DMS79 (cell line): Measurements from ENCODE around the gene EMSY.
"Not testable (repeated sequence)": the region's sequence is repeated elsewhere in the genome, so short reads cannot be mapped to it uniquely, and the experiment has no call there.

Source experiments
- DNase-seq: peaks from one replicate; lab custom pipeline; 2025; lab: John Stamatoyannopoulos, UW

EMSY gene

GRCh38 chr11:76444384-76445120 lies at the start of gene EMSY:
TSS of gene EMSY (plus strand) at chr11:76445018. CDS start at chr11:76446939, 1,921 bp downstream.
- DNase-seq = peak; percentile 100

GRCh38 chr11:76395296-76395695 lies 49.5 kb upstream of the EMSY start:
- no peak for DNase-seq

GRCh38 chr11:76397383-76397782 lies 47.4 kb upstream of the EMSY start:
- no peak for DNase-seq

GRCh38 chr11:76400967-76401366 lies 43.9 kb upstream of the EMSY start:
- DNase-seq = no peak

- not testable (repeated sequence) for DNase-seq
Observed at GRCh38 chr11:76401484-76401883, 43.3 kb upstream of the EMSY start.

GRCh38 chr11:76406359-76406758 lies 38.5 kb upstream of the EMSY start:
- DNase-seq = no peak

GRCh38 chr11:76408171-76408965 lies 36.5 kb upstream of the EMSY start:
- peak; percentile 85 for DNase-seq

GRCh38 chr11:76410851-76411357 lies 33.9 kb upstream of the EMSY start:
- peak; percentile 87 for DNase-seq

- DNase-seq = peak; percentile 4
Observed at GRCh38 chr11:76415073-76415472, 29.7 kb upstream of the EMSY start.

GRCh38 chr11:76419896-76420295 lies 24.9 kb upstream of the EMSY start:
- DNase-seq = no peak

GRCh38 chr11:76424379-76424778 lies 20.4 kb upstream of the EMSY start:
- no peak for DNase-seq

GRCh38 chr11:76424891-76425290 lies 19.9 kb upstream of the EMSY start:
- no peak for DNase-seq

GRCh38 chr11:76426660-76427059 lies 18.2 kb upstream of the EMSY start:
- no peak for DNase-seq

GRCh38 chr11:76436020-76436419 lies 8.8 kb upstream of the EMSY start:
- no peak for DNase-seq

GRCh38 chr11:76443268-76443980 lies 1.4 kb upstream of the EMSY start:
- DNase-seq = peak; percentile 5

- DNase-seq = no peak
Observed at GRCh38 chr11:76444065-76444383, 794 bp upstream of the EMSY start.

GRCh38 chr11:76445121-76446084 lies 585 bp downstream of the EMSY start:
- DNase-seq = peak; percentile 81

- DNase-seq = no peak
Observed at GRCh38 chr11:76448506-76448905, 3.7 kb downstream of the EMSY start.

- DNase-seq = no peak
Observed at GRCh38 chr11:76453248-76453647, 8.4 kb downstream of the EMSY start.

GRCh38 chr11:76455331-76455730 lies 10.5 kb downstream of the EMSY start:
- DNase-seq = no peak

GRCh38 chr11:76455931-76456330 lies 11.1 kb downstream of the EMSY start:
- DNase-seq = no peak
